A673 (cell line): Measurements from ENCODE around the gene SMYD1.

Source experiments
- EZH2 ChIP-seq: fragments of 200-600 bp; sonication (generic); IDR thresholded peaks from 2 replicates; pipeline ENCODE4 v1.6.1; 2017; ENCODE audit warnings: borderline replicate concordance, low read depth, mild to moderate bottlenecking, mixed read lengths, antibody characterized with exemption, low read length; ENCODE audit not compliant: poor library complexity, severe bottlenecking
- TF ChIP-seq, protein P1 (sequence below): fragments of 300-800, 200-600 bp; sonication (generic); conservative IDR thresholded peaks from 2 replicates; pipeline ENCODE4 v1.5.1; 2017; ENCODE audit warnings: low read depth, mild to moderate bottlenecking, antibody characterized with exemption, low read length, moderate library complexity, mixed read lengths

DNA sequence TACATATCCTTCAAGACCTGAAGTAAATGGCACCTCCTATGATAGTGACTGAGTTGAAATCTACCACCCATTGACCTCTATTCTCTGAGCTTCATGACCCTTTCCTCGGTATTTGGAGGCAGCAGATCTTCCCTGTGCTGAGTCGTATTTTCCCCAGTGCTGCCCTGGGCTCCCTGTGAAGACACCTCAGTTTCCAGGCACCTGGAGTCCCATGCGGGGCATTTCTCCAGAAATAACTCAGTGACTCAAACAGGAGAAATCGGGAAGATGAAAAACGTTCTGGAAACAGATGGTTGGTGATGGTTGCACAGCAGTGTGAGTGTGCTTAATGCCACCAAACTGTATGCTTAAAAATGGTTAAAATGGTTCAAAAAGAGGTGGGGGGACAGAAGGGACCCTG is 18.0 kb downstream of the SMYD1 start:
- TF ChIP-seq, protein P1, sequence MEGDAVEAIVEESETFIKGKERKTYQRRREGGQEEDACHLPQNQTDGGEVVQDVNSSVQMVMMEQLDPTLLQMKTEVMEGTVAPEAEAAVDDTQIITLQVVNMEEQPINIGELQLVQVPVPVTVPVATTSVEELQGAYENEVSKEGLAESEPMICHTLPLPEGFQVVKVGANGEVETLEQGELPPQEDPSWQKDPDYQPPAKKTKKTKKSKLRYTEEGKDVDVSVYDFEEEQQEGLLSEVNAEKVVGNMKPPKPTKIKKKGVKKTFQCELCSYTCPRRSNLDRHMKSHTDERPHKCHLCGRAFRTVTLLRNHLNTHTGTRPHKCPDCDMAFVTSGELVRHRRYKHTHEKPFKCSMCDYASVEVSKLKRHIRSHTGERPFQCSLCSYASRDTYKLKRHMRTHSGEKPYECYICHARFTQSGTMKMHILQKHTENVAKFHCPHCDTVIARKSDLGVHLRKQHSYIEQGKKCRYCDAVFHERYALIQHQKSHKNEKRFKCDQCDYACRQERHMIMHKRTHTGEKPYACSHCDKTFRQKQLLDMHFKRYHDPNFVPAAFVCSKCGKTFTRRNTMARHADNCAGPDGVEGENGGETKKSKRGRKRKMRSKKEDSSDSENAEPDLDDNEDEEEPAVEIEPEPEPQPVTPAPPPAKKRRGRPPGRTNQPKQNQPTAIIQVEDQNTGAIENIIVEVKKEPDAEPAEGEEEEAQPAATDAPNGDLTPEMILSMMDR: no peak
- TF ChIP-seq EZH2: no peak
